Measurements from ENCODE around the gene GPATCH1. TPM values are rescaled to one million over a fixed set of nuclear protein-coding genes. Genes with fewer than 3 reads are reported as not detected.
"Not testable (repeated sequence)": the region's sequence is repeated elsewhere in the genome, so short reads cannot be mapped to it uniquely, and the experiment has no call there.

Gene GPATCH1
- total RNA-seq, 1 experiment from 2014 or later = 16.6 TPM

DNA sequence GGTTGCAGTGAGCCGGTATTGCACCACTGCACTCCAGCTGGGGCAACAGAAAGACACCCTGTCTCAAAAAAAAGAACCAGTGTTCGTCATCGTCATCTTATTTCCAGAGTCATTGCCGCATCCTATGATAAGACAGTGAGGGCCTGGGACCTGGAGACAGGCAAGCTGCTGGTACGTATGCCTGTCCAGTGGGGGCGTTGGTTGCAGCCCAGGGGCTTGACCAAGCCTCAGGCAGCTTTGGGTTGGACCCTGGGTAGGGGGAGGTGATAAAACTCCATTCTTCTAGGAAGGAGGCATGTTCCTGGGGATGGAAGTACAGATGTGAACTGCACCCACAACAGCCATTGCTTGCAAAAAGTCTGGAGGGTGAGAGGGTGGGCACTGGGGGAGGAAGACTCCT is 66.6 kb downstream of the GPATCH1 start:
- no peak overlapping the region for H3K27ac ChIP-seq (ENCODE audit: low read depth, low read length, poor library complexity, severe bottlenecking)
- intact Hi-C loops (cut with micrococcal nuclease; ENCODE audit: unreplicated experiment) = no loop called here
- no peaks in the 10 kb centered on the region for H3K27me3 ChIP-seq (replicated peaks; ENCODE audit: insufficient read depth, low read depth, low read length, poor library complexity)
- CTCF ChIA-PET = no interaction called here
- H3K4me1 ChIP-seq (ENCODE audit: insufficient read depth, low read length, poor library complexity, severe bottlenecking) = no peaks in the 10 kb centered on the region
- H3K36me3 ChIP-seq (ENCODE audit: insufficient read depth, low read length, poor library complexity, severe bottlenecking) = no peaks in the 10 kb centered on the region
- H3K9me3 ChIP-seq (ENCODE audit: low read depth, low read length, poor library complexity, severe bottlenecking) = no peaks in the 10 kb centered on the region
- no TSS peak for BruUV-seq (replicated peaks)
- POLR2A ChIA-PET (ENCODE audit: low non-redundant PET) = no interaction called here
- DNase-seq (ENCODE audit: low spot score) = no peak
- TF ChIP-seq, protein P1, sequence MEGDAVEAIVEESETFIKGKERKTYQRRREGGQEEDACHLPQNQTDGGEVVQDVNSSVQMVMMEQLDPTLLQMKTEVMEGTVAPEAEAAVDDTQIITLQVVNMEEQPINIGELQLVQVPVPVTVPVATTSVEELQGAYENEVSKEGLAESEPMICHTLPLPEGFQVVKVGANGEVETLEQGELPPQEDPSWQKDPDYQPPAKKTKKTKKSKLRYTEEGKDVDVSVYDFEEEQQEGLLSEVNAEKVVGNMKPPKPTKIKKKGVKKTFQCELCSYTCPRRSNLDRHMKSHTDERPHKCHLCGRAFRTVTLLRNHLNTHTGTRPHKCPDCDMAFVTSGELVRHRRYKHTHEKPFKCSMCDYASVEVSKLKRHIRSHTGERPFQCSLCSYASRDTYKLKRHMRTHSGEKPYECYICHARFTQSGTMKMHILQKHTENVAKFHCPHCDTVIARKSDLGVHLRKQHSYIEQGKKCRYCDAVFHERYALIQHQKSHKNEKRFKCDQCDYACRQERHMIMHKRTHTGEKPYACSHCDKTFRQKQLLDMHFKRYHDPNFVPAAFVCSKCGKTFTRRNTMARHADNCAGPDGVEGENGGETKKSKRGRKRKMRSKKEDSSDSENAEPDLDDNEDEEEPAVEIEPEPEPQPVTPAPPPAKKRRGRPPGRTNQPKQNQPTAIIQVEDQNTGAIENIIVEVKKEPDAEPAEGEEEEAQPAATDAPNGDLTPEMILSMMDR (conservative IDR thresholded peaks at IDR 0.05; ENCODE audit: low read depth, low read length) = no peak
- no peak for TF ChIP-seq EZH2 (IDR thresholded peaks at IDR 0.05; ENCODE audit: borderline replicate concordance, low read depth, low read length, poor library complexity, severe bottlenecking)
- H3K4me3 ChIP-seq (ENCODE audit: low read depth, low read length, poor library complexity, severe bottlenecking) = no peak overlapping the region

- H3K4me1 ChIP-seq (ENCODE audit: insufficient read depth, low read length, poor library complexity, severe bottlenecking) = no peaks in the 10 kb centered on the region
- H3K27me3 ChIP-seq (replicated peaks; ENCODE audit: insufficient read depth, low read depth, low read length, poor library complexity) = no peaks in the 10 kb centered on the region
- no peaks in the 10 kb centered on the region for H3K9me3 ChIP-seq (ENCODE audit: low read depth, low read length, poor library complexity, severe bottlenecking)
- no TSS peak for BruUV-seq (replicated peaks)
- no peaks in the 10 kb centered on the region for H3K36me3 ChIP-seq (ENCODE audit: insufficient read depth, low read length, poor library complexity, severe bottlenecking)
- H3K4me3 ChIP-seq (ENCODE audit: low read depth, low read length, poor library complexity, severe bottlenecking) = no peak overlapping the region
- no peak for DNase-seq (ENCODE audit: low spot score)
- no peak for TF ChIP-seq EZH2 (IDR thresholded peaks at IDR 0.05; ENCODE audit: borderline replicate concordance, low read depth, low read length, poor library complexity, severe bottlenecking)
- TF ChIP-seq, protein P1 (conservative IDR thresholded peaks at IDR 0.05; ENCODE audit: low read depth, low read length) = no peak
- intact Hi-C loops (cut with micrococcal nuclease; ENCODE audit: unreplicated experiment) = no loop called here
- POLR2A ChIA-PET (ENCODE audit: low non-redundant PET) = no interaction called here
- H3K27ac ChIP-seq (ENCODE audit: low read depth, low read length, poor library complexity, severe bottlenecking) = no peak overlapping the region
- CTCF ChIA-PET = no interaction called here
Observed at GRCh38 chr19:33150852-33151518, 70.0 kb downstream of the GPATCH1 start.

- Histone ChIP-seq H3K4me3 (ENCODE audit: low read depth, low read length, poor library complexity, severe bottlenecking) (no peak overlapping the region), H3K27ac (ENCODE audit: low read depth, low read length, poor library complexity, severe bottlenecking) (no peak overlapping the region), H3K27me3 (replicated peaks; ENCODE audit: insufficient read depth, low read depth, low read length, poor library complexity) (no peaks in the 10 kb centered on the region), H3K4me1 (ENCODE audit: insufficient read depth, low read length, poor library complexity, severe bottlenecking) (no peaks in the 10 kb centered on the region), H3K9me3 (ENCODE audit: low read depth, low read length, poor library complexity, severe bottlenecking) (no peaks in the 10 kb centered on the region), H3K36me3 (ENCODE audit: insufficient read depth, low read length, poor library complexity, severe bottlenecking) (no peaks in the 10 kb centered on the region)
- no TSS peak for BruUV-seq (replicated peaks)
- TF ChIP-seq, protein P1 (conservative IDR thresholded peaks at IDR 0.05; ENCODE audit: low read depth, low read length) = no peak
- TF ChIP-seq EZH2 (IDR thresholded peaks at IDR 0.05; ENCODE audit: borderline replicate concordance, low read depth, low read length, poor library complexity, severe bottlenecking) = no peak
- ChIA-PET POLR2A (ENCODE audit: low non-redundant PET) (no interaction called here), CTCF (no interaction called here)
- no peak for DNase-seq (ENCODE audit: low spot score)
- intact Hi-C loops (cut with micrococcal nuclease; ENCODE audit: unreplicated experiment) = no loop called here
Observed at GRCh38 chr19:33152176-33152575, 71.2 kb downstream of the GPATCH1 start.

- intact Hi-C loops (cut with micrococcal nuclease; ENCODE audit: unreplicated experiment); H3K4me3 ChIP-seq (ENCODE audit: low read depth, low read length, poor library complexity, severe bottlenecking); POLR2A ChIA-PET (ENCODE audit: low non-redundant PET); H3K9me3 ChIP-seq (ENCODE audit: low read depth, low read length, poor library complexity, severe bottlenecking); H3K4me1 ChIP-seq (ENCODE audit: insufficient read depth, low read length, poor library complexity, severe bottlenecking); H3K27ac ChIP-seq (ENCODE audit: low read depth, low read length, poor library complexity, severe bottlenecking); H3K27me3 ChIP-seq (replicated peaks; ENCODE audit: insufficient read depth, low read depth, low read length, poor library complexity); H3K36me3 ChIP-seq (ENCODE audit: insufficient read depth, low read length, poor library complexity, severe bottlenecking); DNase-seq (ENCODE audit: low spot score); BruUV-seq (replicated peaks); CTCF ChIA-PET: not testable (repeated sequence)
Observed at GRCh38 chr19:33152625-33153024, 71.6 kb downstream of the GPATCH1 start.

DNA sequence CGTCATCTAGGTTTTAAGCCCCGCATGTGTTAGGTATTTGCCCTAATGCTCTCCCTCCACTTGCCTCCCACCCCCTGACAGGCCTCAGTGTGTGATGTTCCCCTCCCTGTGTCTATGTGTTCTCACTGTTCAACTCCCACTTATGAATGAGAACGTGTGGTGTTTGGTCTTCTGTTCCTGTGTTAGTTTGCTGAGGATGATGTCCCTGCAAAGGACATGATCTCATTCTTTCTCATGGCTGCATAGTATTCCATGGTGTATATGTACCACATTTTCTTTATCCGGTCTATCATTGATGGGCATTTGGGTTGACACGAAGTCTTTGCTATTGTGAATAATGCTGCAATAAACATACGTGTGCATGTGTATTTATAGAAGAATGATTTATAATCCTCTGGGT is 73.3 kb downstream of the GPATCH1 start:
- CTCF ChIA-PET; H3K9me3 ChIP-seq (ENCODE audit: low read depth, low read length, poor library complexity, severe bottlenecking); POLR2A ChIA-PET (ENCODE audit: low non-redundant PET); H3K27me3 ChIP-seq (replicated peaks; ENCODE audit: insufficient read depth, low read depth, low read length, poor library complexity); H3K4me1 ChIP-seq (ENCODE audit: insufficient read depth, low read length, poor library complexity, severe bottlenecking); H3K36me3 ChIP-seq (ENCODE audit: insufficient read depth, low read length, poor library complexity, severe bottlenecking); H3K27ac ChIP-seq (ENCODE audit: low read depth, low read length, poor library complexity, severe bottlenecking); DNase-seq (ENCODE audit: low spot score); intact Hi-C loops (cut with micrococcal nuclease; ENCODE audit: unreplicated experiment); H3K4me3 ChIP-seq (ENCODE audit: low read depth, low read length, poor library complexity, severe bottlenecking); BruUV-seq (replicated peaks): not testable (repeated sequence)
